ENCODE measurements around the gene NXPE2.

Gene NXPE2

GRCh38 chr11:114745150-114745671 is 66.9 kb downstream of the NXPE2 start:
- no peak for DNase-seq (ENCODE audit: low read depth)

DNA sequence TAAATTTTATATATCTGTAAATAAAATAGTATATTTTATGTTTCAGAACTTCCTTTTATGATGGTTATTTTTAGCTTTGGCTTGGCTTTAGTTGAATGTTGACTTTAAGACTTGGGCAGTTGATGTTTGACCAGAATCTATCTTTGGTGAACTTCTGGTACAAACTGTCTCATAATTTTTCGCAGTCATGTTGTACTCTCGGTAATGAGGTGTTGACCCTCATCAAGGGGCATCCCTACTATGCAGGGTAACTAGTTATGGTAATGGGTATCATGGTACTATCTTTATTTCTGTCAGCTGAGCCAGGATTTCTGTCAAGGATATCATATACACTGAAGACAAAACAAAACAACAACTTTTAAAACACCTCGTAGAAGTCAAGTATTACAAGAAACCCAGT is 67.7 kb downstream of the NXPE2 start:
- no peak for DNase-seq (ENCODE audit: low read depth)

Data from EH (cell line).